Measurements from ENCODE around the gene LRFN4.

DNA sequence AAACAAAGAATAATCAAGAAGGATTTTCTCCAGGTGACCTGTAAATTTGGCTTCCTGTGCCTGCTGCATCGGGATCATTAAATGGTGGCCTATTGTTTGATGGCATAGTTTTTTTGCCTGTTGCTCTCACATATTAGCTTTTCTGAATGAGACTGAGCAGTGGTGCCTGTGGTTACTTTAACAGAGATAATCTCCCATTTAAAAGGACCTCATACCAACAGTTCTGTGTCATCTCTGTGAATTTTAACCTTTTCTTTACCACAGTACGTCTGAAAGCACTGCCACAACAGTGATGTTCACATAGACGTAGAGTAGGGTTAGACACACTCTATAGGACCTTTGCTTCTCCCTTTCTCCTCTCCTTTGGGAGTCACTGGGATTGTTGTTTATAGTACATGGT lies 36.5 kb upstream of the LRFN4 start:
- no peak for TF ChIP-seq SIN3A (IDR thresholded peaks at IDR 0.05; ENCODE audit: borderline replicate concordance, insufficient read depth, low read depth, low read length)
- TF ChIP-seq, protein P1, sequence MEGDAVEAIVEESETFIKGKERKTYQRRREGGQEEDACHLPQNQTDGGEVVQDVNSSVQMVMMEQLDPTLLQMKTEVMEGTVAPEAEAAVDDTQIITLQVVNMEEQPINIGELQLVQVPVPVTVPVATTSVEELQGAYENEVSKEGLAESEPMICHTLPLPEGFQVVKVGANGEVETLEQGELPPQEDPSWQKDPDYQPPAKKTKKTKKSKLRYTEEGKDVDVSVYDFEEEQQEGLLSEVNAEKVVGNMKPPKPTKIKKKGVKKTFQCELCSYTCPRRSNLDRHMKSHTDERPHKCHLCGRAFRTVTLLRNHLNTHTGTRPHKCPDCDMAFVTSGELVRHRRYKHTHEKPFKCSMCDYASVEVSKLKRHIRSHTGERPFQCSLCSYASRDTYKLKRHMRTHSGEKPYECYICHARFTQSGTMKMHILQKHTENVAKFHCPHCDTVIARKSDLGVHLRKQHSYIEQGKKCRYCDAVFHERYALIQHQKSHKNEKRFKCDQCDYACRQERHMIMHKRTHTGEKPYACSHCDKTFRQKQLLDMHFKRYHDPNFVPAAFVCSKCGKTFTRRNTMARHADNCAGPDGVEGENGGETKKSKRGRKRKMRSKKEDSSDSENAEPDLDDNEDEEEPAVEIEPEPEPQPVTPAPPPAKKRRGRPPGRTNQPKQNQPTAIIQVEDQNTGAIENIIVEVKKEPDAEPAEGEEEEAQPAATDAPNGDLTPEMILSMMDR (IDR thresholded peaks at IDR 0.05), result no peak
- TF ChIP-seq TCF7L2 (IDR thresholded peaks at IDR 0.05; ENCODE audit: low read depth, low read length), result no peak
- TF ChIP-seq, protein P2, sequence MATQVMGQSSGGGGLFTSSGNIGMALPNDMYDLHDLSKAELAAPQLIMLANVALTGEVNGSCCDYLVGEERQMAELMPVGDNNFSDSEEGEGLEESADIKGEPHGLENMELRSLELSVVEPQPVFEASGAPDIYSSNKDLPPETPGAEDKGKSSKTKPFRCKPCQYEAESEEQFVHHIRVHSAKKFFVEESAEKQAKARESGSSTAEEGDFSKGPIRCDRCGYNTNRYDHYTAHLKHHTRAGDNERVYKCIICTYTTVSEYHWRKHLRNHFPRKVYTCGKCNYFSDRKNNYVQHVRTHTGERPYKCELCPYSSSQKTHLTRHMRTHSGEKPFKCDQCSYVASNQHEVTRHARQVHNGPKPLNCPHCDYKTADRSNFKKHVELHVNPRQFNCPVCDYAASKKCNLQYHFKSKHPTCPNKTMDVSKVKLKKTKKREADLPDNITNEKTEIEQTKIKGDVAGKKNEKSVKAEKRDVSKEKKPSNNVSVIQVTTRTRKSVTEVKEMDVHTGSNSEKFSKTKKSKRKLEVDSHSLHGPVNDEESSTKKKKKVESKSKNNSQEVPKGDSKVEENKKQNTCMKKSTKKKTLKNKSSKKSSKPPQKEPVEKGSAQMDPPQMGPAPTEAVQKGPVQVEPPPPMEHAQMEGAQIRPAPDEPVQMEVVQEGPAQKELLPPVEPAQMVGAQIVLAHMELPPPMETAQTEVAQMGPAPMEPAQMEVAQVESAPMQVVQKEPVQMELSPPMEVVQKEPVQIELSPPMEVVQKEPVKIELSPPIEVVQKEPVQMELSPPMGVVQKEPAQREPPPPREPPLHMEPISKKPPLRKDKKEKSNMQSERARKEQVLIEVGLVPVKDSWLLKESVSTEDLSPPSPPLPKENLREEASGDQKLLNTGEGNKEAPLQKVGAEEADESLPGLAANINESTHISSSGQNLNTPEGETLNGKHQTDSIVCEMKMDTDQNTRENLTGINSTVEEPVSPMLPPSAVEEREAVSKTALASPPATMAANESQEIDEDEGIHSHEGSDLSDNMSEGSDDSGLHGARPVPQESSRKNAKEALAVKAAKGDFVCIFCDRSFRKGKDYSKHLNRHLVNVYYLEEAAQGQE (IDR thresholded peaks at IDR 0.05; ENCODE audit: insufficient read depth in 1 of 2, low read depth in 2 of 2, low read length in 1 of 2), result no peak
